AG10803 (cell line): ENCODE data around the gene CFAP20.
A peak's percentile ranks its signal among the peaks of the same experiment; 100 is the strongest.

Experiments used
- DNase-seq: peaks from one replicate; pipeline ENCODE4 v3.0.0; 2010; ENCODE audit warnings: low read depth
- H3K4me3 ChIP-seq: 2 replicates; pipeline ENCODE4 v1.5.1; 2011; ENCODE audit warnings: mild to moderate bottlenecking, low read length, control low read depth
- TF ChIP-seq, protein P1 (sequence below): conservative IDR thresholded peaks from 2 replicates; pipeline ENCODE4 v1.5.1; 2011; ENCODE audit warnings: mild to moderate bottlenecking, low read length, control low read depth, inconsistent platforms

The CFAP20 gene

DNA sequence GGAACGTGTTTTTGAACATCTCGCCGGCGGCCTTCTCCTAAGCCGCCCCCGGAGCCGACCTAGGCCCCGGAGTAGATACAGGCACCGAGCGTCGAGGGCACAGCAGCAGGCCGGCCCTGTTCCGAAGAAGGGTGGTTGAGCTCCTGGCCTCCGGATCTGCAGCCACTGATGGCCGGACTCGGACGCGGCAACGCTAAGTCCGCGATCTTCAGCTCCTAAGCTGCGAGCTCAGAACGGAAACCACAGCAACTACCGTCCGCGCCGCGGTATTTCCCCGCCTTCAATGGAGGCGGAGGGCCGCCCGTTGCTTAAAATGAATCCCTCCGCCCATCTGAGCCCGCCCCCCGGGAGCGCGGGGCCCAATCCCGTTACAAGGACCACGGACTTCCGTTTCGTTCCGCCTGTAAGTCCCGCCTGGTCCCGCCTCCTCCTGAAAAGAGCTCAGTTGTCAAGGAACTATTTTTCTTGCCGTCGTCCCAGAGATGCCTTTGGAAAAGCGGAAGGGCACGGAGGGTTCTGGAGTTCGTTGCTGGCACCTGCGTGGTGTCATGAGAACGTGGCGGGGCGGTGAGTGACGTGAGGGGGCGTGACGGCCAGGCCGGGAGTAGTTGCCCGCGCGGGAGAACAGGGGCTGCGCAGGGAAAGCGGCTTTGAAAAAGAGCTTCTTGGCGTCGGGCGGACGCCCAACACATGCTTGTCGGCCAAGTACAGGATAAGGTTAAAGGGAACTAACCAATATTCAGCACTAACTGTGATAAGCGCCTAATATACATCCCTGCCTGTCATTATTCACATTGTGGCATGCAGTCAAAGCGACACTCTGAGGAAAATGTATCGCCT, at the start of gene CFAP20:
Gene CFAP20 (minus strand): TSS at position 285 of the 840 bp plus-strand sequence. CDS start 266 bp downstream, at position 19.
- TF ChIP-seq, protein P1, sequence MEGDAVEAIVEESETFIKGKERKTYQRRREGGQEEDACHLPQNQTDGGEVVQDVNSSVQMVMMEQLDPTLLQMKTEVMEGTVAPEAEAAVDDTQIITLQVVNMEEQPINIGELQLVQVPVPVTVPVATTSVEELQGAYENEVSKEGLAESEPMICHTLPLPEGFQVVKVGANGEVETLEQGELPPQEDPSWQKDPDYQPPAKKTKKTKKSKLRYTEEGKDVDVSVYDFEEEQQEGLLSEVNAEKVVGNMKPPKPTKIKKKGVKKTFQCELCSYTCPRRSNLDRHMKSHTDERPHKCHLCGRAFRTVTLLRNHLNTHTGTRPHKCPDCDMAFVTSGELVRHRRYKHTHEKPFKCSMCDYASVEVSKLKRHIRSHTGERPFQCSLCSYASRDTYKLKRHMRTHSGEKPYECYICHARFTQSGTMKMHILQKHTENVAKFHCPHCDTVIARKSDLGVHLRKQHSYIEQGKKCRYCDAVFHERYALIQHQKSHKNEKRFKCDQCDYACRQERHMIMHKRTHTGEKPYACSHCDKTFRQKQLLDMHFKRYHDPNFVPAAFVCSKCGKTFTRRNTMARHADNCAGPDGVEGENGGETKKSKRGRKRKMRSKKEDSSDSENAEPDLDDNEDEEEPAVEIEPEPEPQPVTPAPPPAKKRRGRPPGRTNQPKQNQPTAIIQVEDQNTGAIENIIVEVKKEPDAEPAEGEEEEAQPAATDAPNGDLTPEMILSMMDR = no peak
- H3K4me3 ChIP-seq = peak within 1 kb of the TSS; percentile 90
- peak; percentile 100 for DNase-seq

DNA sequence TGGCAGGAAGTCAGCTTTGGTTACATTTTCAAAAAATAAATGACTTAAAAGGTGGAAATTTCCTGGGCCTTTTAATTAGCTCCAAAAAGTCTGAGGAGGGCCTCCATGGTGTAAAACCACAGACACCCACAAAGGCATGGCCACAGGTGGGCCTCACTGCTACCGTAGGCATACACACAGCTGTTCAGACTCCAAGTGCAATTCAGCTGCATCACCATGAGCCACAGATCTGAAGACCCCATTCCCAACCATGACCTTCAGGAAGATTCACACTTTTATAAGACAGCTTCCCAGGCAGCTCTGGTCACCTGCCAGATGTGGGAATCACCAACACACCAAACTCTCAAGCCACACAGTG, 48.2 kb upstream of the CFAP20 start:
- TF ChIP-seq, protein P1 = no peak
- DNase-seq = no peak
- no peak overlapping the region for H3K4me3 ChIP-seq

DNA sequence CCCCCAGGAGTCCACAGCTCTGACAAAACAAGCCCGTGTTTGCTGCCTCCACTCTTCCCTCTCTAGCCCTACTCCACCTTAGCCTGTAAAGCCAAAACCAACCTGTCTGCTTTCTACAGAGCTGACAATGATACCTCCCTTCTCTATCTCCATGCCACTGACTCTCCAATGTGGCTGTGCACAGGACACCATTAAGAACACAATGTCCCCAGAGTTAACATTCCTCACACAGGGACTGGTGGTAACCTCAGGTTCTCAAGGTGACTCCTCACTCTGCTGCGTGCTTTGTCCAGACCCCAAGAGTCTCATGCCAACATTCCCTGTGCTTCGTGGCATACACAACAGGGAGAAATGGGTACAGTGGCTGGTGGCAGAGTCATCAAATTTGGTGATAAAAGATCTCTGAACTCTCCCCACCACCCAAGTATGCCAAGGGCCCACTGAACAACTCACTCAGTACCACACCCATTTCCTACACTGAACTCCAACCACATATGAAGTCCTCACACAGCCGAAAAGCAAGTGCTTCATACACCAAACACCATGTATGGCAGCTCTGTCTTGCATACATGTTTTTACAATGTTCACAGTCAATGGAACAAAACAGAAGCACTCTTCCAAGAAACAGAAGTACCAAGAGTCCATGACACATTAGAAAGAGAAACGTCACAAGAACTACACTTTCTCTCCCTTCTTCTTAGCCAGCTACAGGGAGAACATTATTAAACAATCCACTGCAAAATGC, 47.6 kb upstream of the CFAP20 start:
- no peak for DNase-seq
- H3K4me3 ChIP-seq = no peak overlapping the region
- TF ChIP-seq, protein P1 = no peak

DNA sequence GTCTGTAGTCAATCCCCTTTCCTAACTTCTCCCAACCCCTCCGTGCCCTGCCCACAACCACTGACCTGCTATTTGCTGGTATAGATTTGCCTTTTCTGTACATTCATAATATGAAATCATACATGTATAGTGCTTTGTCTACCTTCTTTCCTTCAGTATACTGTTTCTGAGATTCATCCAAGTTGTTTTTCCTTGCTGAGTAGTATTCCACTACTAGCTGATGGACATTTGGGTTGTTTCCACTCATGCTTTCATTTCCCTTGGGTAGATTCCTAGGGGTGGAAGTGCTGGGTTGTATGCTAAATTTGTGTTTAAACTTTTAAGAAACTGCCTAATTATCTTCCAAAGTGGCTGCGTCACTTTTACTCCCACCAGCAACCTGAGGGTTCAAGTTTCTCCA, 41.0 kb upstream of the CFAP20 start:
- H3K4me3 ChIP-seq = no peak overlapping the region
- TF ChIP-seq, protein P1 = no peak
- no peak for DNase-seq

DNA sequence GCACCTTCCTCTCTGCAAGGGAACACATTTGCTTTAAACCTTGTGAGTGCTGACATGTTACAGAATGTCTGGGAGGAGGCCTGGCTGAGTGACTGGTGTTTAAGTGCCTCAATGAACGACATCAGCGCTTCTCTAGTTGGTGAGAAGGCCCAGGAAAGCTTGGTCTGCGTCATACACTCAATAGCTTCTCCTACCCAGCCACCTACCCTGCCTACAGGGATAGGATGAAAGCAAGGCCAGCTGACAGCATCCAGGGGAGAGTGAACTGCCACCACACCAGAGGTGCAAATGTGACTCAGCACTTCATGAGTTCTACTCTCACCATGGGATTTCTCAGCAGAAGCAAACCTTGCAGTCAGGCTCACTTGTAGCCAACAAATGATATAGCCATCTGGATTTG, 31.7 kb upstream of the CFAP20 start:
- no peak overlapping the region for H3K4me3 ChIP-seq
- TF ChIP-seq, protein P1 = no peak
- DNase-seq = no peak

DNA sequence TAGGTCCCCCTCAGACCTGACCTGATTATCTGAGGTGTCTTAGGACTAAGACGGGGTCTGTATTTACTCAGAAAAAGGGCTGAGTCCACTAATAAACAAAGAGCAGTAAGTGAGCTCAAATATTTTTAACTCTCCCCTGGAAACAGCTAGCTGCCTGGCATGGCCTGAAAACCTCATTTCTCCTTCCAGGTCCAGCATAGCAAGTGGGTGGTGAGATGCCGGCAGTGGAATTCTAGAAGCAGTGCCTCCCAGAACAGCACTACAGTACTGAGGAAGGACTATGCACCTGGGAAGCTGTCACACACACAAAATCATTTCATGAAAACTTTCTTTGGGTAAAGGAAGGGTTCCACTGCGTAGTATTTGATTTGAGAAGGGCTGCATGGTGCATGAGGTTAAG, 29.5 kb upstream of the CFAP20 start:
- DNase-seq = no peak
- TF ChIP-seq, protein P1 = no peak
- H3K4me3 ChIP-seq = no peak overlapping the region
